LNCAP (cell line): ENCODE results near the gene TAS1R2.

ENCODE experiments used
- CTCF ChIP-seq: fragments of 450-650 bp; IDR thresholded peaks from 2 replicates; pipeline ENCODE4 v1.5.1; 2017; ENCODE audit warnings: mild to moderate bottlenecking

Gene TAS1R2

GRCh38 chr1:18814425-18814824 lies 45.0 kb downstream of the TAS1R2 start:
- no peak for TF ChIP-seq CTCF

GRCh38 chr1:18812453-18812939 lies 47.0 kb downstream of the TAS1R2 start:
- TF ChIP-seq CTCF: no peak

GRCh38 chr1:18811733-18812452 lies 47.6 kb downstream of the TAS1R2 start:
- no peak for TF ChIP-seq CTCF

GRCh38 chr1:18809953-18810899 lies 49.2 kb downstream of the TAS1R2 start:
- TF ChIP-seq CTCF: no peak

- TF ChIP-seq CTCF: no peak
Observed at GRCh38 chr1:18808550-18808949, 50.9 kb downstream of the TAS1R2 start.

- no peak for TF ChIP-seq CTCF
Observed at GRCh38 chr1:18807334-18808063, 52.0 kb downstream of the TAS1R2 start.
